NCI-H1048 (cell line): ENCODE measurements around the gene MBNL2.

Source experiments
- DNase-seq: peaks from one replicate; lab custom pipeline; 2025; lab: John Stamatoyannopoulos, UW

MBNL2 gene

GRCh38 chr13:97234742-97235141 is 12.6 kb downstream of the MBNL2 start:
- no peak for DNase-seq

GRCh38 chr13:97235549-97236231 is 13.6 kb downstream of the MBNL2 start:
- DNase-seq = no peak

GRCh38 chr13:97237388-97237787 is 15.3 kb downstream of the MBNL2 start:
- no peak for DNase-seq

GRCh38 chr13:97238432-97238831 is 16.3 kb downstream of the MBNL2 start:
- DNase-seq = no peak

- no peak for DNase-seq
Observed at GRCh38 chr13:97238883-97239282, 16.8 kb downstream of the MBNL2 start.

GRCh38 chr13:97239306-97239705 is 17.2 kb downstream of the MBNL2 start:
- no peak for DNase-seq

GRCh38 chr13:97239943-97240787 is 18.0 kb downstream of the MBNL2 start:
- DNase-seq = no peak

GRCh38 chr13:97240788-97241734 is 18.9 kb downstream of the MBNL2 start:
- no peak for DNase-seq

- DNase-seq = no peak
Observed at GRCh38 chr13:97241761-97242160, 19.6 kb downstream of the MBNL2 start.

GRCh38 chr13:97242755-97243497 is 20.8 kb downstream of the MBNL2 start:
- DNase-seq = no peak

- no peak for DNase-seq
Observed at GRCh38 chr13:97243915-97244781, 22.0 kb downstream of the MBNL2 start.

GRCh38 chr13:97245011-97245410 is 22.9 kb downstream of the MBNL2 start:
- DNase-seq = no peak

- no peak for DNase-seq
Observed at GRCh38 chr13:97246596-97247158, 24.5 kb downstream of the MBNL2 start.

GRCh38 chr13:97248243-97248642 is 26.1 kb downstream of the MBNL2 start:
- DNase-seq = no peak

- no peak for DNase-seq
Observed at GRCh38 chr13:97249093-97249795, 27.1 kb downstream of the MBNL2 start.

- DNase-seq = no peak
Observed at GRCh38 chr13:97249796-97250495, 27.8 kb downstream of the MBNL2 start.

GRCh38 chr13:97250560-97250959 is 28.4 kb downstream of the MBNL2 start:
- no peak for DNase-seq

GRCh38 chr13:97252735-97253134 is 30.6 kb downstream of the MBNL2 start:
- no peak for DNase-seq
